ENCODE data around the gene PDE4B.
A peak's percentile ranks its signal among the peaks of the same experiment; 100 is the strongest.

The PDE4B gene

DNA sequence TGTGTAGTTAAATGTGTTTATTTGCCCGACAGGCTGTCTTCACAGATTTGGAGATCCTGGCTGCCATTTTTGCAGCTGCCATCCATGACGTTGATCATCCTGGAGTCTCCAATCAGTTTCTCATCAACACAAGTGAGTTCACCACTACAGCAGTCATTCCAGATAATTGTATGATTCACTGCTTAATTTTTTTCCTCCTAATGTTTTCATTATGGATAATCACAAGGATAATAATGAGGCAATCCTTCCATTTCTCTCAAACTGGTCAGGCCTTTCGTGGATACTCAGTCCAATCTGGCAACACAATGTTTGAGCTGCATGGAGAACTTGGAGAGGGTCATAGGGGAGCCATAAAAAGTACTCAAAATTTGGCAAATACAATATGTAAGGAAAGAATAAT lies 572.9 kb downstream of the PDE4B start:
- Histone ChIP-seq H3K27me3 (no peaks in the 10 kb centered on the region), H3K4me1 (ENCODE audit: control insufficient read depth in 1 of 2, insufficient read depth in 1 of 2, low read depth in 1 of 2, low read length in 1 of 2) (peaks cover 9 to 24% of the 10 kb centered on the region in 2 experiments), H3K36me3 (peaks cover 95% of the 10 kb centered on the region), H3K27ac (no peak overlapping the region), H3K9me3 (no peaks in the 10 kb centered on the region), H3K4me3 (ENCODE audit: low read depth in 1 of 2, low read length in 1 of 2) (no peak overlapping the region)
- TF ChIP-seq CTCF (IDR thresholded peaks at IDR 0.05), result no peak

GRCh38 chr1:66366634-66367033 lies 573.9 kb downstream of the PDE4B start:
- TF ChIP-seq CTCF (IDR thresholded peaks at IDR 0.05), result no peak
- Histone ChIP-seq H3K4me3 (ENCODE audit: low read depth in 1 of 2, low read length in 1 of 2) (no peak overlapping the region), H3K27me3 (no peaks in the 10 kb centered on the region), H3K36me3 (peaks cover 98% of the 10 kb centered on the region), H3K4me1 (ENCODE audit: control insufficient read depth in 1 of 2, insufficient read depth in 1 of 2, low read depth in 1 of 2, low read length in 1 of 2) (peaks cover 17 to 33% of the 10 kb centered on the region in 2 experiments), H3K27ac (peak overlapping the region; percentile 39), H3K9me3 (no peaks in the 10 kb centered on the region)

DNA sequence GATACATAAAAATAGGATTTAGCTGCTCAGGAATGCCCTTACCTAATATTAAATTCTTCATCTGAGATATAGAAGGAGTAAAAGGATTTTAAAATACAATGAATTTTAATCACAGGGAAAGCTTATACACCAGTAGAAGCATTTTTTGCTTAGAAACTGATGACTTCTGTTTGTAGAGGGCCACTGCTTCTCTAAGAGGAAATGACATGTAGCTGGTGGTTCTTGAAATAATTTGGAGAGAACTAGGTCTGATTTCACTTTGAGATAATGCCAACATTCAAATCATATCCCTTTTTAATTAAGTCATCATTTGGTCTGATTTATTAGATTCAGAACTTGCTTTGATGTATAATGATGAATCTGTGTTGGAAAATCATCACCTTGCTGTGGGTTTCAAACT lies 574.7 kb downstream of the PDE4B start:
- H3K36me3 ChIP-seq, result peaks cover 98% of the 10 kb centered on the region
- no peak overlapping the region for H3K4me3 ChIP-seq (ENCODE audit: low read depth in 1 of 2, low read length in 1 of 2)
- H3K27me3 ChIP-seq, result no peaks in the 10 kb centered on the region
- peaks cover 25 to 40% of the 10 kb centered on the region in 2 experiments for H3K4me1 ChIP-seq (ENCODE audit: control insufficient read depth in 1 of 2, insufficient read depth in 1 of 2, low read depth in 1 of 2, low read length in 1 of 2)
- H3K27ac ChIP-seq, result peak overlapping the region; percentile 39
- no peaks in the 10 kb centered on the region for H3K9me3 ChIP-seq
- TF ChIP-seq CTCF (IDR thresholded peaks at IDR 0.05), result no peak

- no peak for TF ChIP-seq CTCF (IDR thresholded peaks at IDR 0.05)
- no peak overlapping the region for H3K4me3 ChIP-seq (ENCODE audit: low read depth in 1 of 2, low read length in 1 of 2)
- H3K36me3 ChIP-seq, result peaks cover 98% of the 10 kb centered on the region
- H3K4me1 ChIP-seq (ENCODE audit: control insufficient read depth in 1 of 2, insufficient read depth in 1 of 2, low read depth in 1 of 2, low read length in 1 of 2), result peaks cover 34 to 49% of the 10 kb centered on the region in 2 experiments
- no peak overlapping the region for H3K27ac ChIP-seq
- no peaks in the 10 kb centered on the region for H3K9me3 ChIP-seq
- no peaks in the 10 kb centered on the region for H3K27me3 ChIP-seq
Observed at GRCh38 chr1:66368261-66368660, 575.6 kb downstream of the PDE4B start.

DNA sequence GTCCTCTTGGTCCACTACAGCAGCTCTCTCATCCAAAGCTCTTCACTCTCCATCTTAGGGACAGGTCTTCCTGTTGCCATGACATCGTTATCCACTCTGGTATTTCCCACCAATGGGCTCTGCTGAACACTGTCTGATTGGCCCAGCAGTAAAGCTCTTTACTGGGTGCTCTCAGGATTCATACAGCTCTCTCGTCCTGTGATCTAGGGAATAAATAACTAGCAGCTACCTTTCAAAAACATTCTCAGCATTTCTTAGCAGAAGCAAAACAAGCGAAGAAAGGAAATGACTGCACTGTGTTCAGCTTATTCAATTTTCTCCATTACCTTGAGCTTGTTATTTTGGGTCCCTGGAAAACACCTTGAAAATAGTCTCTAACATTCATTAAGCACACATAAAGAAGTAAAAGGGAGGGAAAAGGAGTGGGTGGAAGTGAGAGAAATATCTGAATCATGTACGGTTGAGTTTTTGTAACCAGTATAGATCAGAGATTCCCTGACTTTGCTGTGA lies 577.8 kb downstream of the PDE4B start:
- Histone ChIP-seq H3K9me3 (no peaks in the 10 kb centered on the region), H3K36me3 (peaks cover 82% of the 10 kb centered on the region), H3K4me3 (ENCODE audit: low read depth in 1 of 2, low read length in 1 of 2) (no peak overlapping the region), H3K27me3 (no peaks in the 10 kb centered on the region), H3K27ac (peak overlapping the region; percentile 64), H3K4me1 (ENCODE audit: control insufficient read depth in 1 of 2, insufficient read depth in 1 of 2, low read depth in 1 of 2, low read length in 1 of 2) (peaks cover 56 to 72% of the 10 kb centered on the region in 2 experiments)
- TF ChIP-seq CTCF (IDR thresholded peaks at IDR 0.05), result no peak

Measured in neutrophil (primary cell).